OCI-LY7 (cell line): ENCODE measurements around the gene CDADC1. TPM values are rescaled to one million over a fixed set of nuclear protein-coding genes. Genes with fewer than 3 reads are reported as not detected.

ENCODE experiments used
- BruUV-seq: library from RNA; stranded (reverse); fragments of 400-500 nt; replicated peaks from 2 replicates; lab custom pipeline; 2021; lab: Mats Ljungman, UMichigan
- CTCF ChIA-PET: fragments of 300-600 bp; sonication (Branson Sonifier 250); formaldehyde crosslinking; loops from one replicate; lab custom pipeline; 2022; ENCODE audit warnings: antibody characterized with exemption; ENCODE audit not compliant: unreplicated experiment; lab: Charles Lee
- POLR2A ChIA-PET: fragments of 300-600 bp; sonication (Branson Sonifier 250); formaldehyde crosslinking; loops from one replicate; lab custom pipeline; 2022; ENCODE audit warnings: antibody characterized with exemption; lab: Charles Lee
- DNase-seq: peaks from one replicate; pipeline ENCODE4 v3.0.0-alpha.2; 2015; ENCODE audit warnings: low spot score
- H2AFZ ChIP-seq: fragments of 200-600 bp; sonication (generic), shearing (Covaris generic); 2 replicates; pipeline ENCODE4 v1.6.1; 2014; ENCODE audit warnings: mild to moderate bottlenecking, antibody characterized with exemption, low read length, moderate library complexity
- H3K27ac ChIP-seq: fragments of 200-600 bp; sonication (generic); 2 replicates; pipeline ENCODE4 v1.5.1; 2014; ENCODE audit warnings: mixed run types, low read depth, mild to moderate bottlenecking, moderate library complexity, low read length, inconsistent platforms; ENCODE audit not compliant: poor library complexity, severe bottlenecking
- H3K36me3 ChIP-seq: fragments of 200-600 bp; sonication (generic); 2 replicates; pipeline ENCODE4 v1.6.1; 2014; ENCODE audit warnings: mild to moderate bottlenecking, antibody characterized with exemption, low read length, moderate library complexity, mixed read lengths; ENCODE audit not compliant: insufficient read depth
- H3K4me1 ChIP-seq: fragments of 200-600 bp; sonication (generic); 2 replicates; pipeline ENCODE4 v1.5.1; 2014; ENCODE audit warnings: mild to moderate bottlenecking, low read length; ENCODE audit not compliant: insufficient read depth, poor library complexity, severe bottlenecking
- H3K4me2 ChIP-seq: fragments of 200-600 bp; sonication (generic); 2 replicates; pipeline ENCODE4 v1.6.1; 2014; ENCODE audit warnings: mild to moderate bottlenecking, low read length
- H3K4me3 ChIP-seq: fragments of 200-600 bp; sonication (generic); 2 replicates; pipeline ENCODE4 v1.5.1; 2014; ENCODE audit warnings: mild to moderate bottlenecking, low read depth, low read length; ENCODE audit not compliant: poor library complexity, severe bottlenecking
- H3K79me2 ChIP-seq: fragments of 200-600 bp; sonication (generic); 2 replicates; pipeline ENCODE4 v1.6.1; 2016; ENCODE audit warnings: low read depth, mild to moderate bottlenecking, low read length, moderate library complexity, mixed read lengths; ENCODE audit not compliant: insufficient read depth
- H3K9me2 ChIP-seq: fragments of 200-600 bp; sonication (generic); 2 replicates; pipeline ENCODE4 v1.6.1; 2016; ENCODE audit warnings: mild to moderate bottlenecking, low read length, mixed read lengths; ENCODE audit not compliant: insufficient read depth
- H3K9me3 ChIP-seq: fragments of 200-600 bp; sonication (generic); 2 replicates; pipeline ENCODE4 v1.6.1; 2014; ENCODE audit warnings: mild to moderate bottlenecking, mixed run types, low read length, mixed read lengths
- H4K20me1 ChIP-seq: fragments of 200-600 bp; sonication (generic); 2 replicates; pipeline ENCODE4 v1.6.1; 2014; ENCODE audit warnings: mild to moderate bottlenecking, antibody characterized with exemption, low read length, moderate library complexity, mixed read lengths; ENCODE audit not compliant: insufficient read depth
- EZH2phosphoT487 ChIP-seq: fragments of 200-600 bp; sonication (generic); IDR thresholded peaks from 2 replicates; pipeline ENCODE4 v1.6.1; 2018; ENCODE audit warnings: low read depth, borderline replicate concordance, mild to moderate bottlenecking, mixed run types, antibody characterized with exemption, low read length, moderate library complexity, mixed read lengths
- intact Hi-C: fragments of 100-400 bp; cut with micrococcal nuclease; formaldehyde crosslinking; loops from one replicate; pipeline ENCODE4 v1.10.0; 2022; ENCODE audit not compliant: unreplicated experiment
- total RNA-seq, 2 experiments: library from RNA; depleted of rRNA in 1 of 2; stranded (reverse); fragments of >200 nt in 1 of 2; shearing (Covaris generic) in 1 of 2; gene quantifications; 2 replicates each; pipeline ENCODE4 v1.2.3, GENCODE V29; 2014 to 2022
- TF ChIP-seq, protein P1 (sequence below): fragments of 200-600 bp; sonication (generic); conservative IDR thresholded peaks from 2 replicates; pipeline ENCODE4 v1.5.1; 2014; ENCODE audit warnings: mild to moderate bottlenecking, antibody characterized with exemption, low read length, moderate library complexity, mixed read lengths

Gene CDADC1
- total RNA-seq, 2 experiments from 2014 or later = 9.1 to 12.5 TPM

DNA sequence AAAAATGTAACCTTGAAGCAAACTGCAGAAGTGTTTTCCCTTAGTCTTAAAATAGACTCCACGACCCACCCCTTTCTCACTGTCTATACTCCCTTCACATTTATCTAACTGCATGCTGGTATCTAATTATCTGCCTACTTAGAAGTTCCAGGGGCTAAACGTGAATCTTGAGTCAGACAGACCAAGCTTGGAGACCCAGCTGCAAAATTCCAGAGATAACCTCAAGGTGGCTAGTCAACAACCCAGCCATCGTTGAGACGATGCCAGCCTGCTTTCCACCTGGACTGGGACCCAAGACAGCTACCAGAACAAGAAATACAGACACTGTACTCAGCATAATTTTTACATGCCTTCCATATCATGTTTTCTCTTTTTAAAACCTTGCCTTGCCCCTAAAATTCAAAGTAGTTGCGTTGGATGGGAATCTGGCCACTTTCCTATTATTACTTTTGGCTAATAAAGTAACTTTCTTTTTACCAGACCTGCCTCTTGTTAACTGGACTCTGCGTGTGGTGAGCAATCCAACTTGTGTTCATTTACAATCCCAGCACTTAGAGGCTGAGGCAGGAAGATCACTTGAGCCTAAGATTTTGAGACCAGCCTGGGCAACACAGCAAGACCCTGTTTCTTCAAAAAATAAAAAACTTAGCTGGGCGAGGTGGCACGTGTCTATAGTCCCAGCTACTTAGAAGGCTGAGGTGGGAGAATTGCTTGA lies 82.3 kb downstream of the CDADC1 start:
- Histone ChIP-seq H3K9me2 (no peaks in the 10 kb centered on the region), H3K4me2 (no peak overlapping the region), H4K20me1 (no peaks in the 10 kb centered on the region), H3K4me3 (no peak overlapping the region), H3K36me3 (peaks cover 54% of the 10 kb centered on the region), H3K27ac (no peak overlapping the region), H2AFZ (no peak overlapping the region), H3K4me1 (no peaks in the 10 kb centered on the region), H3K9me3 (no peaks in the 10 kb centered on the region), H3K79me2 (no peaks in the 10 kb centered on the region)
- ChIA-PET CTCF (no interaction called here), POLR2A (interaction anchor here (0.5 kb wide), 1 partner anchor 475 kb away, joined by 5 read pairs; no protein-coding TSS in a partner anchor)
- TF ChIP-seq, protein P1, sequence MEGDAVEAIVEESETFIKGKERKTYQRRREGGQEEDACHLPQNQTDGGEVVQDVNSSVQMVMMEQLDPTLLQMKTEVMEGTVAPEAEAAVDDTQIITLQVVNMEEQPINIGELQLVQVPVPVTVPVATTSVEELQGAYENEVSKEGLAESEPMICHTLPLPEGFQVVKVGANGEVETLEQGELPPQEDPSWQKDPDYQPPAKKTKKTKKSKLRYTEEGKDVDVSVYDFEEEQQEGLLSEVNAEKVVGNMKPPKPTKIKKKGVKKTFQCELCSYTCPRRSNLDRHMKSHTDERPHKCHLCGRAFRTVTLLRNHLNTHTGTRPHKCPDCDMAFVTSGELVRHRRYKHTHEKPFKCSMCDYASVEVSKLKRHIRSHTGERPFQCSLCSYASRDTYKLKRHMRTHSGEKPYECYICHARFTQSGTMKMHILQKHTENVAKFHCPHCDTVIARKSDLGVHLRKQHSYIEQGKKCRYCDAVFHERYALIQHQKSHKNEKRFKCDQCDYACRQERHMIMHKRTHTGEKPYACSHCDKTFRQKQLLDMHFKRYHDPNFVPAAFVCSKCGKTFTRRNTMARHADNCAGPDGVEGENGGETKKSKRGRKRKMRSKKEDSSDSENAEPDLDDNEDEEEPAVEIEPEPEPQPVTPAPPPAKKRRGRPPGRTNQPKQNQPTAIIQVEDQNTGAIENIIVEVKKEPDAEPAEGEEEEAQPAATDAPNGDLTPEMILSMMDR = no peak
- intact Hi-C loops = no loop called here
- DNase-seq = no peak
- BruUV-seq = no TSS peak

DNA sequence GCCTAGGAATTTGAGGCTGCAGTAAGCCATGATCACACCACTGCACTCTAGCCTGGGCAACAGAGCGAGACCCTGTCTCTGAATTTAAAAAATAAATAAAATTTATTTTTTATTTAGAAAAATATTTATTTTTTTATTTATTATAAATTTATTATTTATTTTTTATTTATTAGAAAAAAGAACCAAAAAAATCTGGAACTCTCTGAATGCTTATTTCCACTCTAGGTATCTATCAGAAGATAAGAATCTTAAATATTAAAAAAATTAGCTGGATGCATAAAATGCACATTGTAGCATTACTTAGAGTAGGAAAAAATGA lies 82.8 kb downstream of the CDADC1 start:
- Histone ChIP-seq H3K9me2 (no peaks in the 10 kb centered on the region), H3K4me3 (no peak overlapping the region), H3K4me1 (no peaks in the 10 kb centered on the region), H4K20me1 (no peaks in the 10 kb centered on the region), H2AFZ (no peak overlapping the region), H3K36me3 (peaks cover 54% of the 10 kb centered on the region), H3K27ac (no peak overlapping the region), H3K9me3 (no peaks in the 10 kb centered on the region), H3K79me2 (no peaks in the 10 kb centered on the region), H3K4me2 (no peak overlapping the region)
- BruUV-seq = no TSS peak
- POLR2A ChIA-PET = interaction anchor here (0.5 to 3.5 kb wide), 3 partner anchors 8 to 897 kb away, joined by 4 to 12 read pairs (median 5); no protein-coding TSS in a partner anchor
- DNase-seq = no peak
- intact Hi-C loops = no loop called here
- TF ChIP-seq EZH2phosphoT487 = no peak
- TF ChIP-seq, protein P1 = no peak
- CTCF ChIA-PET = no interaction called here

DNA sequence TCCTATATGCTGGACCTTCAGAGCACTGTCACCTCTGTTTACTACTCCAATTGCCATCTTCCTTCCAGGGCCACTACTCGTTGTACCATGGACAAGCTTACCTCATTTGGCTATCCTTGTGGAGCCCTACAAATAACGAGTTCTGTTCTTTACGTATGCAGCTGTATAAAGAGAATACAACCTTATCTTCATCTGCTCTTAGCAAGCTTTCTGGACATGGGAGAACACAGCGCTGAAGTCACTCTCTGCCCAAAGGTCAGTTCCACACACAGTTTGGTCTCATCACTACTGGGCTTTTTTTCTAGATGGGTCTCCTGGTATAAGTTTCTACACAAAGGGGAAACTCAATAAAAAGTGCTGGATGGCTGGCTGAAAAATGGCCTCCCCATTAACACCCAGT lies 88.9 kb downstream of the CDADC1 start:
- POLR2A ChIA-PET = interaction anchor here (0.6 to 1.2 kb wide), 4 partner anchors 16 to 25 kb away, joined by 3 to 4 read pairs (median 3); no protein-coding TSS in a partner anchor
- no peaks in the 10 kb centered on the region for H4K20me1 ChIP-seq
- H3K9me2 ChIP-seq = no peaks in the 10 kb centered on the region
- no peak for TF ChIP-seq EZH2phosphoT487
- TF ChIP-seq, protein P1 = no peak
- BruUV-seq = no TSS peak
- no peak for DNase-seq
- H3K4me3 ChIP-seq = no peak overlapping the region
- no peak overlapping the region for H2AFZ ChIP-seq
- no peaks in the 10 kb centered on the region for H3K9me3 ChIP-seq
- CTCF ChIA-PET = no interaction called here
- no peak overlapping the region for H3K4me2 ChIP-seq
- intact Hi-C loops = no loop called here
- H3K4me1 ChIP-seq = no peaks in the 10 kb centered on the region
- H3K79me2 ChIP-seq = no peaks in the 10 kb centered on the region
- H3K27ac ChIP-seq = no peak overlapping the region
- peaks cover 48% of the 10 kb centered on the region for H3K36me3 ChIP-seq
